ENCODE results near the gene OAS3.
"Not testable (repeated sequence)": the region's sequence is repeated elsewhere in the genome, so short reads cannot be mapped to it uniquely, and the experiment has no call there.

OAS3 gene

DNA sequence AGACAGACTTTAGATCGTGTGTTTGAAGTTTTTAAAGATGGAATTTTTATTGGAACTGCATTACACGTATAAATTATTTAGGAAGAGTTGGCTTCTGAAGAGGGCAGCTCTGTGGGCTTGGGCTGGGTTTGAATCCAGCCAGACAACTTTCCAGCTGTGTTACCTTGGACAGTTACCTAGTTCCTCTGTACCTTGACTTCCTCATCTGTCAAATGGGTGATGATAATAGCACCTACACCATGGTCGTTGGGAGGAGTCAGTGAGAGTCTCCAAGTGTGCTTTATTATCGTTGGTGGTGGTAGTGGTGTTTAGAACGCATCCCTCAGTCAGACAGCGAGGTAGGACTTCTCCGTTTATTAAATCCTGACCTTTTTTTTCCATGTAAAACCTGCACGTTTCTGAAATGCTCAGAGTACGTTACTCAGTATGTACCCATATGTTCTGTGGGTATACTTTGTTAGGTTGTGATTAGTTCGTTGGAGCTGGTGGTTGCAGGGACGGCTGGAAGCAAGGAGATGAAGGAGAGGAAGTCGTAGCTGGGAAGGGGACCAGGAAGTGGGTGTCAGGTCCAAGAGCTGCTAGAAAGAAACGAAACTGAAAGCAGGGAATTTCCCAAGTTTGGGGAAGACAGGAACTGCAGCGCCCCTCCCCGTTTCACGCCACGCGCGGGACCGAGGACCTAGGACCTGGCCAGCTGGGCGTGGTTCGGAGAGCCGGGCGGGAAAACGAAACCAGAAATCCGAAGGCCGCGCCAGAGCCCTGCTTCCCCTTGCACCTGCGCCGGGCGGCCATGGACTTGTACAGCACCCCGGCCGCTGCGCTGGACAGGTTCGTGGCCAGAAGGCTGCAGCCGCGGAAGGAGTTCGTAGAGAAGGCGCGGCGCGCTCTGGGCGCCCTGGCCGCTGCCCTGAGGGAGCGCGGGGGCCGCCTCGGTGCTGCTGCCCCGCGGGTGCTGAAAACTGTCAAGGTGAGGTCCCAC is at the start of gene OAS3:
Gene OAS3, plus strand, starts transcription at position 734 of the 979 bp plus-strand sequence. Its CDS starts 57 bp downstream, at position 791.
- DNase-seq: peak; percentile 39

DNA sequence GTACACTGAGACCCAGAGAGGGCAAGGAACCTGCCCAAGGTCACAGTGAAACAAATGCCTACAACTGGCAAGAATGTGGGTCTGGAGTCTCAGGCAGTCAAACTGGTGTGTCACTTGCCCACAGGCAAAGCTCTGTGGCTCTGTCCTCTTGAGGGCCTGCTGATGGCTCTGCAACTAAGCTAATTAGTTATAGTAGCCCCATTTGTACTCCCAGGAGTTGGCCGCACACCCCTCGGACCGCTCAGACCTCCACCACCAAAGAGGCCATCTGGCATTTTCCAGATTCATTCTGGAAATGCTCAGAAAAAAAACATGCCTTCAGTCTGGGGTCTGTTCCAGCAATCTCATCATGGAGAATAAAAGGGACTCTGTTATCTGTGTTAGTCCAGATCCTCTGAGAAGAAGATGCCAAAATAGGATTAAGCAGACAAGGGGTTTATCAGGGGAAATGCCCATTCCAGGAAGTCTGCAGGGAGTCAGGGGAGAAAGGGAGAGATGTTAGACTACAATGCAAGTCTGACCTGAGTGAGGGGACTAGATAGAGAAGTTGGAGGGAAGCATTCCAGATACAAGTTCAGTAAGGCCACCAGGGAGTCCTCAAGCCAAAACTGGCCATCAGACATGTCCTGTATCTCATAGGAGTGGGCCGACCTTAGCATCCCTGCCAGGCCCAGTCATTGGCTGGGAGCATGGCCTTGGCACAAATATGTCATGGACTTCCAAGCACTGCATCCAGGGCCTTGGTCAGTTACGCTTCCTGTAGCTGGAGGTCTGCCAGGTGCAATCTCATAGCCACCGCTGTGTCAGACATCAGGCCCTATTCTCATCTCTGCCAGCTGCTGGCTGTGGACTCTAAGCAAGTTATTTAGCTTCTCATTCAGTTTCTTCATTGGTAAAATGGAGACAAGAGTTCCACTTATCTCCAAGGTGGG is 46.9 kb upstream of the OAS3 start:
- no peak for DNase-seq

- no peak for DNase-seq
Observed at GRCh38 chr12:112892856-112893255, 45.4 kb upstream of the OAS3 start.

- no peak for DNase-seq
Observed at GRCh38 chr12:112894128-112894527, 44.1 kb upstream of the OAS3 start.

DNA sequence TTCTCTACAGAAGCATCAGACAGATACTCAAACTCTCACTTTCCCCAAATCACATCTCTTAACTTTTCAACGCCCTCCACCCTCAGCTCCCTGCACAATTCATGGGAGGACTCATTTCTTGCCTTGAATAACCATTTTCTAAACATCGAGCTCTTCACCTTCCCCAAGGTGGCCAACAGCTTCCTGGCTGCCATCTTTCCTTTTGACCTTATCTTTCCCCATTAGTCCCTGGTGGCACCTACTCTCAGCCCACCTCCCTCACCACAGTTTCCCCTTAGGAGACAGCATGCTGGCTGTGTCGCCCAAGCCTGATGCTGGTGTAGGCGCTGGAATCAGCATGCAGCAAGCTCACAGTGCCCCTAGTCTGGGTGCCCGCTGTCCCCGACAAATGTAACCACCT is 39.9 kb upstream of the OAS3 start:
- no peak for DNase-seq

DNA sequence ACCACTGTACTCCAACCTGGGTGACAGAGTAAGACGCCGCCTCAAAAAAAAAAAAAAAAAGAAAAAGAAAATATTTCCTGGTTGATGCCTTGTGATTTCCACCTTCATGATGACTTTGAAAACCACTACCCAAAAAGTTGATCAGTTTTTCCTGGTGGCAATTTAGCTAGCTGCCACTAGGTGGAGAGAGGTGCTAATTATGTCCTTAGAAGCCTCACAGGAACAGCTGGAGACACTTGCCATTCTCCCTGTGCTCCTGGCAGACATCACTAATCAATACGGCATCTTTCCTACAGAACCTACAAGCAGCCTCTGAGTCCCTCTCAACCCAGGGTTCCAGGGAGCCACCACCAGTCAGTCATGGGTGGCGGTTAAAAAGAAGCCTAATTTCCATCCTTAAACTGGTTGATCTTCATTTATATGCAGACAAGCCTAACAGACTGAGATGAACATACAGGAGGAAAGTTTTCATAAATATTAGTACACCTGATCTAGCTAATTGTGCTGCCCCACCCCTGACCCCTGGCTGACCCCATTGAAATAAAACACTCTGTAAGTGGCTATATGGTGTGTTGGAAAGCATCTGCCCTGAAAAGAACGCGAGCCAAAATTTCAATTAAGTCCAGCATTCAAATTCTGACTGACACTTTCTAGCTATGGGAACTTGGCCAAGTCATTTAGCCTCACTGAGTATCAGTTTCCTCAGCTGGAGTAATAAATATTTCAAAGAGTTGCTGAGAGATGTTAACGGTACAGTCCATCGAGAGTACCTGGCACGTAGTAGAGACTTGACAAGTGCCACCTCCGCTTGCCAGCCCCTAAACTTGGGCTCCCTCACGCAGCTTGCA is 37.8 kb upstream of the OAS3 start:
- peak; percentile 3 for DNase-seq

DNA sequence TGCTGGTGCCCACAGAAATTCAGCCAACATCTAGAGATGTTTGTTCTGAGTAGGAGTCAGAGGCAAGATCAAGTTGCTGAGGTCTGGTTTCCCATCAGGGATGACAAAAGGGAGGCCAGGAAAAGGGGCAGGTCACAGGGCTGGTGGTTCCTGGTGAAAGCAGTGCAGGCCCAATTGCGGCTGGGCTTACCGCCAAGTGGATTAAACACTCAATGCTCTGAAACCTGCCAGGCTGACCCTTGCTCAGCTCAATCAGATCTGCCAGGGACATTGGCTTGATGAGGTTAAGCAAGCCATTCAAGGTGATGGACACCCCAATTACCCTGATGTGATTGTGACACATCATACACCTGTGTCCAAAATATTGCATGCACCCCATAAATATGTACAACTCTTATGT is 37.0 kb upstream of the OAS3 start:
- no peak for DNase-seq

DNA sequence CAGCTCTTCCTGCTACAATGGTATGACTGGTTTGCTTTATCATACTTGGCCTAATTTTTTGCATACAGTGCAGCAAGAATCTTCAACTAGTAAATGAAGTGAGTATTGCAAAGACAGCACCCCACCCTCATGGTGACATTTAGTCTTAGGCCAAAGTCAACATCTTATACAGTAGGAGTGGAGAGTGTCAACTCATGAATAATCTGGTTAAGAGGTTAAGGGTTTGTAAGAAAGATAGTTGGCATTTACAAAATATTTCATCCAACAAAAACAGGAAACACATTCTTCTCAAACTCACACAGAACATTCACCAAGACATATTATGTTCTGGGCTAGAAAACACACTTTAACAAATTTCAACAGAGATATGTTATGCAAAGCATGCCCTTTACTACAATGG is 33.7 kb upstream of the OAS3 start:
- no peak for DNase-seq

DNA sequence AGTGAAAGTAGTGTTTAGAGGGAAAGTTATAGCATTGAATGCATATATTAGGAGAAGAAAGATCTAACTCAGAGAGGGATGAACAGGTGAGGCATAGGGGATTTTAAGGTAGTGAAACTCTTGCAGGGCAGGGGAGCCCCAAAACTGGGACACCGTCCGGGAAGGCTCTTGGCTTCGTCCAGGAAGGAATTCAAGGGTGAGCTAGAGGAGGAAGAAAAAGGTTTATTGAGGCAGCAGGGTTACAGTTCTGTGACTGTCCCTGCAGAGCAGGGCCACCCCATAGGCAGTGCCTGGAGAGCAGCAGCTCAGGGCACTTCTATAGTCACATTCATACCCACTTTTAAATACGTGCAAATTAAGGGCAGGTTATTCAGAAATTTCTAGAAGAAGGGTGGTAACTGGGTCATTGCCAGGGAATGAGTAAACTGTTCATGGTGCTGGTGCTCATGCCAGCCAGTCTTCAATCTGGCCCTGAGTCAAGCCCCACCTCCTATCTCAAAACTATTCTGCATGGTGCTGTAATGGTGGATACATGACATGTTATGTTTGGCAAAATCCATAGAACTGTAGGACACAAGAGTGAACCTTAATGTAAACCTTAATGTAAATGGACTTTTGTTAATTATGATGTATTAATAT is 32.7 kb upstream of the OAS3 start:
- DNase-seq: no peak

DNA sequence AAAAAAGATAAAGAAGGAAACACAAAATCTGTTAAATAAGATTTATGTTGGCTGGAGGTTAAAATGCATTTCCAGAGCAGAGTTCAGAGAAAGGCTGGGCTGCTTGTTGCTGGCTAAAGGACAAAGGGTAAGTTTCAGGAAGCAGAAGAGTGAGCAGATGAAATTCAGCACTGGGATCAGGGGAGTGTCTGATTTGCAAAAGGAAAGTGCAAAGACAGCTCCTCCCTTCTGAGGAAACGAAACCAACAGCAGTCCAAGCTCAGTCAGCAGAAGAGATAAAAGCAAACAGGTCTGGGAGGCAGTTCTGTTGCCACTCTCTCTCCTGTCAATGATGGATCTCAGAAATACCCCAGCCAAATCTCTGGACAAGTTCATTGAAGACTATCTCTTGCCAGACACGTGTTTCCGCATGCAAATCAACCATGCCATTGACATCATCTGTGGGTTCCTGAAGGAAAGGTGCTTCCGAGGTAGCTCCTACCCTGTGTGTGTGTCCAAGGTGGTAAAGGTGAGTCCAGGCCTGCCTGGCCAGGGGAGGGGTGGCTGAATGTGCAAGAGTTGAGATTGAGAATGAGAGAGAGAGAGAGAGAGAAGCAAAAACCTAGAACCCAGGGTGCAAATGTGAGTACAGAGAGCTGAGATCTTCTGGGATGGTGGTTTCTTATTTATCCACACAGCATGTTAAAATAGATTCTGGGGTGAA is 31.4 kb upstream of the OAS3 start, which contains the start of gene OAS1:
Gene OAS1, plus strand, starts transcription at position 251 of the 703 bp plus-strand sequence. Its CDS starts 78 bp downstream, at position 329.
- DNase-seq: peak; percentile 21

- DNase-seq: no peak
Observed at GRCh38 chr12:112907415-112908157, 30.7 kb upstream of the OAS3 start.

DNA sequence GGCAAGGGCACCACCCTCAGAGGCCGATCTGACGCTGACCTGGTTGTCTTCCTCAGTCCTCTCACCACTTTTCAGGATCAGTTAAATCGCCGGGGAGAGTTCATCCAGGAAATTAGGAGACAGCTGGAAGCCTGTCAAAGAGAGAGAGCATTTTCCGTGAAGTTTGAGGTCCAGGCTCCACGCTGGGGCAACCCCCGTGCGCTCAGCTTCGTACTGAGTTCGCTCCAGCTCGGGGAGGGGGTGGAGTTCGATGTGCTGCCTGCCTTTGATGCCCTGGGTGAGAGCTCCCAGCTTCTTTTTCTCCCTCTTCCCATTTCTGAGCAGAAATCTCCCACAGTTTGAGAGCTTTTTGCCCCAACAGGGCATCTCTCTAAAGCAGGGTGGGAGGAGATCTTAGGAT is 29.7 kb upstream of the OAS3 start:
- DNase-seq: no peak

DNA sequence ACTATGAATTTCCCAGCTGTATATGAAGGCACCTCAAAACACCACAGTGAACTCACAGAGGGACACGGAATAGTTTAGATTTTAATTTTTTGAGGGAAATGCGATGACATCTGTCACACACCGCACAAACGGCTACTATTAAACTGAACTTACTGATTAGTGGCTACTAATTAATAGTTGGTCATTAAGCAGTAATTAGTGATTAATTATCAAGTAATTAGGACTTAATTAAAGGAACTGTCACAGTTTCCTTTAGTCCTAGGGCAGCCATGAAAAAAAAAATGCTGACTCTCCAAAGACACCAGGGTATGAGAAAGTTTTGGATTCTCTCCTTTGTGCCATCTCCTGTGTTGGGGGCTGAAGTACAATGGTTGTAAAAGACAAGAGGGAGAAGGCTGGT is 28.6 kb upstream of the OAS3 start:
- no peak for DNase-seq

DNA sequence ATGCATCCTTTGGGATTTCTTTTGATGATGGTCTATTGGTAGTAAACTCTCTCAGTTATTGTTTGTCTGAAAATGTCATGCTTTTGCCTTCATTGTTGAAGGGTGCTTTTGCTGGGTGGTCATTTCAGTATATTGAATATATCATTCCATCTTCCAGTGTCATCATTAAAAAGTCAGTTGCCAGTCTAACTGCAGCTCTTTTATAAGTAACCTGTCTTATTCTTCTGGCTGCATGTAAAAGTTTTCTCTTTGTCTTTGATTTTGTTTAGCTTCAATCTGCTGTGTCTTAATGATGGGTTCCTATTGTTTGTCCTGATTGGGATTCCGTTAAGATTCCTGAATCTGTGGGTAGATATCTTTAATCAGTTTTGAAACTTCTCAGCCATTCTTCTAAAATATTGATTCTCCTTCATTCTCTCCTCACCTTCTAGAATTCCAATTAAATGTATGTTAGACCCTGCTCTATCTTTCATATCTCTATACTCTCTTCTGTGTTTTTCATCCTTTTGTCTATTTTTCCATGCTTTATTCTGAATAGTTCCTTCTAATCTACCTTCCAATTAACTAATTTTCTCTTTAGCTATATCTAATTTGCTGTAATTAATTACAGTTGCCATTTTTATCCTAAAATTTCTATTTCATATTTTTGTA is 25.1 kb upstream of the OAS3 start:
- DNase-seq: no peak

GRCh38 chr12:112913888-112914287 is 24.4 kb upstream of the OAS3 start:
- not testable (repeated sequence) for DNase-seq

DNA sequence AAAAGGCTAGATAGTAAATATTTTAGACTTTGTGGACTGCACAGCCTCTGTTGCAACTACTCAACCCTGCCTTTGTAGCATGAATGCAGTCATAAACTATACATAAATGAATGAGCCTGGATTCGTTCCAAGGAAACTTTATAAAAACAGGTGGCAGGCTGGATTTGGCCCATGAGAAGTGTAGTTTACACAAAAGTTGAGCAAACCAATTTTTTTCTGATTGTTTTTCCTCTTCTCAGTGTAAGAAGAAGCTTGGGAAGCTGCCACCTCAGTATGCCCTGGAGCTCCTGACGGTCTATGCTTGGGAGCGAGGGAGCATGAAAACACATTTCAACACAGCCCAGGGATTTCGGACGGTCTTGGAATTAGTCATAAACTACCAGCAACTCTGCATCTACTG is 22.0 kb upstream of the OAS3 start:
- no peak for DNase-seq

GRCh38 chr12:112919121-112919520 is 19.2 kb upstream of the OAS3 start:
- DNase-seq: no peak

DNA sequence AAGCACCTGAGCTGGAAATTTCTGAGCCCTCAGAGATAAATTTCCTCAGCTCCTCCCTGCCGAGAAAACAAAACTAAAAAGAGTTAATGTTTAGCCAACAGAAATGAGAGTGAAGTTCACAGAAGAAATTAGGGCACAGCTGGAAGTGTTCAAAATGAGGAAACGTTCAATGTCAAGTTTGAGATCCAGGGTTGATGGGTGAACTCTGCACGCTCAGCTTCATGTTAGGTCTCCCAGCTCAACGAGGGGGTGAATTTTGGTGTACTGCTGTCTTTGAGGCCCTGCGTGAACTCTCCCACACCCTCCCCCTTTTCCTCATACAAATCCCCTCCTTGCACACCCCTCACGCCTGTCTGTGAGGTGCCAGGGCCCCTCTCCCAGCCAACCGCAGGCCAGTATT is 13.3 kb upstream of the OAS3 start:
- DNase-seq: no peak

- DNase-seq: not testable (repeated sequence)
Observed at GRCh38 chr12:112926416-112927033, 11.7 kb upstream of the OAS3 start.

GRCh38 chr12:112927475-112927874 is 10.8 kb upstream of the OAS3 start:
- no peak for DNase-seq
